PC-9 (cell line): ENCODE results near the gene GART. TPM values are rescaled to one million over a fixed set of nuclear protein-coding genes. Genes with fewer than 3 reads are reported as not detected.
"Not testable (repeated sequence)": the region's sequence is repeated elsewhere in the genome, so short reads cannot be mapped to it uniquely, and the experiment has no call there.

Experiments
- BruUV-seq: library from RNA; stranded (reverse); fragments of 400-500 nt; replicated peaks from 2 replicates; lab custom pipeline; 2021; lab: Mats Ljungman, UMichigan
- CTCF ChIA-PET: fragments of 300-600 bp; sonication (Branson Sonifier 250); formaldehyde crosslinking; loops from one replicate; lab custom pipeline; 2022; ENCODE audit warnings: antibody characterized with exemption; lab: Charles Lee
- POLR2A ChIA-PET: fragments of 300-600 bp; sonication (Branson Sonifier 250); formaldehyde crosslinking; loops from one replicate; lab custom pipeline; 2022; ENCODE audit warnings: antibody characterized with exemption; ENCODE audit not compliant: unreplicated experiment; lab: Charles Lee
- DNase-seq, 2 experiments: peaks; one replicate each; pipeline versions ENCODE4 v3.0.0 to v3.0.0-alpha.2; 2015 to 2022; ENCODE audit warnings: mixed read lengths in 1 of 2
- H2AFZ ChIP-seq: fragments of 200-600 bp; sonication (generic); 2 replicates; pipeline ENCODE4 v1.8.1; 2017; ENCODE audit warnings: antibody characterized with exemption
- H3F3A ChIP-seq: fragments of 200-600 bp; sonication (generic); 2 replicates; pipeline ENCODE4 v1.8.1; 2017; ENCODE audit warnings: antibody characterized with exemption, mild to moderate bottlenecking, low read depth; ENCODE audit not compliant: insufficient read depth
- H3K27ac ChIP-seq: fragments of 200-600 bp; sonication (generic); 2 replicates; pipeline ENCODE4 v1.6.1; 2016; ENCODE audit warnings: mixed run types
- H3K27me3 ChIP-seq: fragments of 200-600 bp; sonication (generic); 2 replicates; pipeline ENCODE4 v1.6.1; 2016; ENCODE audit warnings: low read depth, mixed run types; ENCODE audit not compliant: insufficient read depth
- H3K36me3 ChIP-seq: fragments of 200-600 bp; sonication (generic); 2 replicates; pipeline ENCODE4 v1.6.1; 2016; ENCODE audit warnings: low read depth, mixed run types
- H3K4me1 ChIP-seq: fragments of 200-600 bp; sonication (generic); replicated peaks from 2 replicates; pipeline ENCODE4 v1.6.1; 2016; ENCODE audit warnings: mixed run types; ENCODE audit not compliant: insufficient read depth
- H3K4me2 ChIP-seq: fragments of 200-600 bp; sonication (generic); 2 replicates; pipeline ENCODE4 v1.6.1; 2017; ENCODE audit warnings: mixed run types
- H3K4me3 ChIP-seq: fragments of 200-600 bp; sonication (generic); 2 replicates; pipeline ENCODE4 v1.6.1; 2016; ENCODE audit warnings: mixed run types
- H3K79me2 ChIP-seq: fragments of 200-600 bp; sonication (generic); 2 replicates; pipeline ENCODE4 v1.6.1; 2017; ENCODE audit warnings: low read depth, mixed run types
- H3K9me2 ChIP-seq: fragments of 200-600 bp; sonication (generic); 2 replicates; pipeline ENCODE4 v1.8.1; 2017; ENCODE audit warnings: mild to moderate bottlenecking; ENCODE audit not compliant: insufficient read depth
- H3K9me3 ChIP-seq: fragments of 200-600 bp; sonication (generic); 2 replicates; pipeline ENCODE4 v1.8.1; 2016; ENCODE audit warnings: low read depth; ENCODE audit not compliant: insufficient read depth
- H4K20me1 ChIP-seq: fragments of 200-600 bp; sonication (generic); 2 replicates; pipeline ENCODE4 v1.8.1; 2017; ENCODE audit not compliant: insufficient read depth
- EZH2 ChIP-seq: fragments of 200-600 bp; sonication (generic); IDR thresholded peaks from 2 replicates; pipeline ENCODE4 v1.8.0; 2017; ENCODE audit warnings: antibody characterized with exemption, low read depth
- intact Hi-C: fragments of 100-400 bp; cut with micrococcal nuclease; formaldehyde crosslinking; loops from one replicate; pipeline ENCODE4 v1.10.0; 2022; ENCODE audit not compliant: unreplicated experiment
- total RNA-seq: library from RNA; stranded (reverse); gene quantifications from 2 replicates; pipeline ENCODE4 v1.2.3, GENCODE V29; 2021
- TF ChIP-seq, protein P1 (sequence below): fragments of 200-600 bp; sonication (generic); conservative IDR thresholded peaks from 2 replicates; pipeline ENCODE4 v1.6.1; 2017; ENCODE audit warnings: mixed run types, antibody characterized with exemption, mild to moderate bottlenecking, moderate library complexity

The GART gene
- total RNA-seq, 1 experiment from 2014 or later, result 121 TPM

DNA sequence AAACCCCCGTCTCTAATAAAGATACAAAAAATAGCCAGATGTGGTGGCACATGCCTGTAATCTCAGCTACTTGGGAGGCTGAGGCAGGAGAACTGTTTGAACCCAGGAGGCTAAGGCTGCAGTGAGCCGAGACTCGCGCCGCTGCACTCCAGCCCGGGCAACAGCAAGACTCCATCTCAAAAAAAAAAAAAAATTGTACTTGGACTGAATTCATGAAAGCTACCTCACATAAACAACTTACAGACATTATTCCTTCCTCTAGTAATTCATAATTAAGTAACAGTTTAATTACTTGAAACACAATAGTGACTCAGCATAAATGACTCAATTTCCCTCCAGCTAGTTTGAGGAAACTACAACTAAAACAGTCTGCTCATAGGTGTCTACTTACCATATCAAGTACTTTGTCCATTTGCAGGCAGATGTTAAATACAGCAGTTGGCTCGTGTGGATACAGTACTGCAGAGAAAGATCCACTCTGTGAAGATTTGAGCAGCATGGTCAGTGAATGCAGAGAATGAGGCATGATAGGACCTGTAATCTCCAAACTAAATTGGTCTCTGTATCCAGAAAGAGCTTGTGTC is 37.1 kb upstream of the GART start:
- Histone ChIP-seq H3K9me3 (no peaks in the 10 kb centered on the region), H3K36me3 (no peaks in the 10 kb centered on the region), H2AFZ (no peak overlapping the region), H3K9me2 (no peaks in the 10 kb centered on the region), H3K4me1 (0 out of 2 replicates have a peak, but pooled peaks cover 5% of the 10 kb centered on the region), H3K79me2 (no peaks in the 10 kb centered on the region), H3K4me3 (no peak overlapping the region), H3F3A (peaks cover 32% of the 10 kb centered on the region; the same call in 1 of the 2 replicates), H3K27ac (peak overlapping the region; percentile 60), H3K27me3 (no peaks in the 10 kb centered on the region), H3K4me2 (no peak overlapping the region), H4K20me1 (no peaks in the 10 kb centered on the region; the same call in 1 of the 2 replicates)
- ChIA-PET CTCF (no interaction called here), POLR2A (no interaction called here)
- DNase-seq, result no peak
- intact Hi-C loops, result no loop called here
- TF ChIP-seq EZH2, result no peak
- TF ChIP-seq, protein P1, sequence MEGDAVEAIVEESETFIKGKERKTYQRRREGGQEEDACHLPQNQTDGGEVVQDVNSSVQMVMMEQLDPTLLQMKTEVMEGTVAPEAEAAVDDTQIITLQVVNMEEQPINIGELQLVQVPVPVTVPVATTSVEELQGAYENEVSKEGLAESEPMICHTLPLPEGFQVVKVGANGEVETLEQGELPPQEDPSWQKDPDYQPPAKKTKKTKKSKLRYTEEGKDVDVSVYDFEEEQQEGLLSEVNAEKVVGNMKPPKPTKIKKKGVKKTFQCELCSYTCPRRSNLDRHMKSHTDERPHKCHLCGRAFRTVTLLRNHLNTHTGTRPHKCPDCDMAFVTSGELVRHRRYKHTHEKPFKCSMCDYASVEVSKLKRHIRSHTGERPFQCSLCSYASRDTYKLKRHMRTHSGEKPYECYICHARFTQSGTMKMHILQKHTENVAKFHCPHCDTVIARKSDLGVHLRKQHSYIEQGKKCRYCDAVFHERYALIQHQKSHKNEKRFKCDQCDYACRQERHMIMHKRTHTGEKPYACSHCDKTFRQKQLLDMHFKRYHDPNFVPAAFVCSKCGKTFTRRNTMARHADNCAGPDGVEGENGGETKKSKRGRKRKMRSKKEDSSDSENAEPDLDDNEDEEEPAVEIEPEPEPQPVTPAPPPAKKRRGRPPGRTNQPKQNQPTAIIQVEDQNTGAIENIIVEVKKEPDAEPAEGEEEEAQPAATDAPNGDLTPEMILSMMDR, result no peak
- no TSS peak for BruUV-seq

DNA sequence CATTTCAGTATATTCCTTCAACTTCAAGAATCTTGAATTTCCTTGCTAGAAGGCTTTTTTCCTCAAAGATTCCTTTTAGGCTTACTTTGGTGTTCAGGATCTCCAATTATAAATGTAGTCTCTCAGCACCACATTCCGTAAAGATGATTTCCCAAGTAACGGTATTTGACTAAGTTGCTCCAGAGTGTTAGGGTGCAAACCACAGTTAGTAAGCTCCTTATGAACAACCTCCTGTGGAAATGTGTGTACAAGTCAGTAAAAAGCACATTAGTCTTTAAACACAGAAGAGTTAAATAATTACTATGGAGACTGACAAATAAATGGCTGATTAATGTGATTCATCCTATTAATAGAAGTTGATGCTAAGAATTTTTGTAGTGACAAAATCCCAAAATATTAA is 36.3 kb upstream of the GART start:
- H3K9me3 ChIP-seq, result no peaks in the 10 kb centered on the region
- intact Hi-C loops, result no loop called here
- TF ChIP-seq EZH2, result no peak
- TF ChIP-seq, protein P1, result no peak
- H3K9me2 ChIP-seq, result no peaks in the 10 kb centered on the region
- H2AFZ ChIP-seq, result no peak overlapping the region
- H3K27me3 ChIP-seq, result no peaks in the 10 kb centered on the region
- H3K4me1 ChIP-seq, result 0 out of 2 replicates have a peak, but pooled peaks cover 5% of the 10 kb centered on the region
- ChIA-PET CTCF (no interaction called here), POLR2A (no interaction called here)
- no peaks in the 10 kb centered on the region; the same call in 1 of the 2 replicates for H4K20me1 ChIP-seq
- no TSS peak for BruUV-seq
- H3K4me2 ChIP-seq, result no peak overlapping the region
- H3K79me2 ChIP-seq, result no peaks in the 10 kb centered on the region
- no peak overlapping the region for H3K4me3 ChIP-seq
- DNase-seq, result no peak
- H3K27ac ChIP-seq, result peak overlapping the region; percentile 60
- H3F3A ChIP-seq, result peaks cover 34% of the 10 kb centered on the region; the same call in 1 of the 2 replicates
- H3K36me3 ChIP-seq, result no peaks in the 10 kb centered on the region

DNA sequence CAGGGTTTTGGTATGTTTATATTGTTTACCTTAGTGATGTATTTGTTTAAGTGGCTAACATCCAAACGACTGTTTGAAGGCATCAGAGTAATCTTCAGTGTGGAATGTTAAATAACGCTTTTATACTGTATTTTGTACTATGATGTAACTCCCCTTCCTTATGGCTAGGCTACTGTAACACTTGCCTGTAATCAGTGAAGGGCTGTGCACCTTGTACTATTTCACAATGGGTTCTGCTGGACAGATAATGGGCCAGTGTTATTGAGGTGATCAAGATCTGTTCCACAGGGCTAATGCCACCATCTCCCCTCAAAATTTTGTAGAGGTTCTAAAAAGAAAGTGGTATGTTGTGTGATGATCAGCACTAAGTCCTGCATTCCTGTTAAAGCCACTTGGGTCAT is 34.8 kb upstream of the GART start:
- intact Hi-C loops, H3K79me2 ChIP-seq, H3K9me2 ChIP-seq, H3K9me3 ChIP-seq, BruUV-seq, H3K27me3 ChIP-seq, H3K4me3 ChIP-seq, POLR2A ChIA-PET, H3K27ac ChIP-seq, H3K4me2 ChIP-seq, H2AFZ ChIP-seq, H4K20me1 ChIP-seq, DNase-seq, H3K4me1 ChIP-seq: not testable (repeated sequence)
- Histone ChIP-seq H3K36me3 (peaks cover 10% of the 10 kb centered on the region), H3F3A (peaks cover 39% of the 10 kb centered on the region; the same call in 1 of the 2 replicates)
- CTCF ChIA-PET, result interaction anchor here (0.7 kb wide), 1 partner anchor 823 kb away, joined by 3 read pairs; no protein-coding TSS in a partner anchor
